NT2/D1 (cell line): ENCODE data around the gene FARP1.

Source experiments
- SUZ12 ChIP-seq: IDR thresholded peaks from 2 replicates; pipeline ENCODE4 v1.6.1; 2011; ENCODE audit not compliant: insufficient read length, insufficient read depth; ENCODE audit errors: extremely low read depth
- YY1 ChIP-seq: IDR thresholded peaks from 2 replicates; pipeline ENCODE4 v1.6.1; 2011; ENCODE audit not compliant: insufficient read length, insufficient read depth
- ZNF274 ChIP-seq: IDR thresholded peaks from 2 replicates; pipeline ENCODE4 v1.6.1; 2011; ENCODE audit warnings: mild to moderate bottlenecking, low read depth, low read length

DNA sequence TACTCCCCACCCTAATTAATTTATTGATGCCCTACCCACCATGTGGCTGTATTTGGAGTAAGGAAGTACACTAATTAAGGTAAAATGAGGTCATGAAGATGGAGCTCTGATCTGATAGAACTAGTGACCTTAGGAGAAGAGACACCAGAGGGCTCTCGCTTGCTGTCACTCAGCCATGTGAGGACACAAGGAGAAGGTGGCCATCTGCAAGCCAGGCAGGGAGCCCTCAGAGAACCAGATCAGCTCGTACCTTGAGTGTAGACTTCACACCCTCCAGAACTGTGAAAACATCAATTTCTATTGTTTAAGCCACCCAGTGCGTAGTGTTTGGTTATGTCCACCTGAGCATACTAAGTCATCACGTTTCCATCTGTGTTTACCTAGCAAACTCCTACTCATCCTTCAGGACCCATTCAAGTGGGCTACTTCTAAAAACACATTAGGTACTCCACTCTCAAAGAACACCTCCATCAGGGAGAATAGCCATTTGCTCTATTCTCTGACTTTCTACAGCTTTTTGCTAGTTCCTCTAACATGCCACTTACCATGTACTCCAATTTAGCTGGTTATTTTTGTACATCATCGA, 191.8 kb downstream of the FARP1 start:
- TF ChIP-seq ZNF274 (no peak), SUZ12 (no peak), YY1 (no peak)
